ENCODE results near the gene KLHDC8A.
"Not testable (repeated sequence)": the region's sequence is repeated elsewhere in the genome, so short reads cannot be mapped to it uniquely, and the experiment has no call there.

DNA sequence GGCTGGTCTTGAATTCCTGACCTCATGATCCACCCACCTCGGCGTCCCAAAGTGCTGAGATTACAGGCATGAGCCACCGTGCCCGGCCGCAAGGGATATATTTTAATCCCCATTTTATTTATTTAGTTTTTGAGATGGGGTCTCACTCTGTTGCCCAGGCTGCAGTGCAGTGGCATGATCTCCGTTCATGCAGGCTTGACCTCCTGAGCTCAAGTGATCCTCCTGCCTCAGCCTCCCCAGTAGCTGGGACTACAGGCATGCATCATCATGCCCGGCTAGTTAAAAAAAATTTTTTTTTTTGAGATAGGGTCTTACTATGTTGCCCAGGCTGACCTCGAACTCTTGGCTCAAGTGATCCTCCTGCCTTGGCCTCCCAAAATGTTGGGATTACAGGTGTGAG is 8.4 kb upstream of the KLHDC8A start:
- TF ChIP-seq, protein P1, sequence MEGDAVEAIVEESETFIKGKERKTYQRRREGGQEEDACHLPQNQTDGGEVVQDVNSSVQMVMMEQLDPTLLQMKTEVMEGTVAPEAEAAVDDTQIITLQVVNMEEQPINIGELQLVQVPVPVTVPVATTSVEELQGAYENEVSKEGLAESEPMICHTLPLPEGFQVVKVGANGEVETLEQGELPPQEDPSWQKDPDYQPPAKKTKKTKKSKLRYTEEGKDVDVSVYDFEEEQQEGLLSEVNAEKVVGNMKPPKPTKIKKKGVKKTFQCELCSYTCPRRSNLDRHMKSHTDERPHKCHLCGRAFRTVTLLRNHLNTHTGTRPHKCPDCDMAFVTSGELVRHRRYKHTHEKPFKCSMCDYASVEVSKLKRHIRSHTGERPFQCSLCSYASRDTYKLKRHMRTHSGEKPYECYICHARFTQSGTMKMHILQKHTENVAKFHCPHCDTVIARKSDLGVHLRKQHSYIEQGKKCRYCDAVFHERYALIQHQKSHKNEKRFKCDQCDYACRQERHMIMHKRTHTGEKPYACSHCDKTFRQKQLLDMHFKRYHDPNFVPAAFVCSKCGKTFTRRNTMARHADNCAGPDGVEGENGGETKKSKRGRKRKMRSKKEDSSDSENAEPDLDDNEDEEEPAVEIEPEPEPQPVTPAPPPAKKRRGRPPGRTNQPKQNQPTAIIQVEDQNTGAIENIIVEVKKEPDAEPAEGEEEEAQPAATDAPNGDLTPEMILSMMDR (conservative IDR thresholded peaks at IDR 0.05; ENCODE audit: low read depth, low read length): not testable (repeated sequence)
- TF ChIP-seq EZH2 (IDR thresholded peaks at IDR 0.05; ENCODE audit: borderline replicate concordance, low read depth, low read length, poor library complexity, severe bottlenecking): not testable (repeated sequence)
